ENCODE measurements around the gene CDCA7L. TPM values are rescaled to one million over a fixed set of nuclear protein-coding genes. Genes with fewer than 3 reads are reported as not detected.

The CDCA7L gene
- total and polyA plus RNA-seq, 4 donors: 2.2 to 22.6 (median 5.4) TPM

GRCh38 chr7:21965291-21965690 lies 19.6 kb upstream of the CDCA7L start:
- no peak overlapping the region for H3K4me3 ChIP-seq (ENCODE audit: low read depth in 1 of 3, low read length in 3 of 3)
- H3K27me3 ChIP-seq (ENCODE audit: control insufficient read depth in 4 of 4, insufficient read depth in 4 of 4, low read length in 3 of 4): no peaks in the 10 kb centered on the region
- no peak for TF ChIP-seq JUND (IDR thresholded peaks at IDR 0.05)
- TF ChIP-seq MAX (IDR thresholded peaks at IDR 0.05): no peak
- no peak for TF ChIP-seq YY1 (IDR thresholded peaks at IDR 0.05)
- TF ChIP-seq FOXA1 (IDR thresholded peaks at IDR 0.05): no peak
- no peak for TF ChIP-seq NR2F2 (IDR thresholded peaks at IDR 0.05)
- no peak for TF ChIP-seq HNF4A (conservative IDR thresholded peaks at IDR 0.05)
- no peak for TF ChIP-seq RXRA (IDR thresholded peaks at IDR 0.05)
- H3K9ac ChIP-seq (ENCODE audit: low read depth in 1 of 2, low read length in 2 of 2): no peak overlapping the region
- no peak for DNase-seq (ENCODE audit: low spot score)
- 65% methylated on average over 1 of the region's 1 CpG for WGBS
- no peaks in the 10 kb centered on the region for H3K36me3 ChIP-seq (ENCODE audit: control insufficient read depth in 4 of 4, insufficient read depth in 3 of 4, low read depth in 1 of 4, low read length in 3 of 4)
- no peak overlapping the region for H3K27ac ChIP-seq (ENCODE audit: low read depth in 1 of 2, low read length in 2 of 2)
- no peaks in the 10 kb centered on the region for H3K4me1 ChIP-seq (ENCODE audit: control insufficient read depth in 4 of 4, insufficient read depth in 4 of 4, low read length in 3 of 4)
- no peaks in the 10 kb centered on the region for H3K9me3 ChIP-seq (ENCODE audit: control insufficient read depth in 4 of 4, low read length in 3 of 4)

- TF ChIP-seq FOXA2 (IDR thresholded peaks at IDR 0.05) (no peak), YY1 (IDR thresholded peaks at IDR 0.05) (no peak), HNF4A (conservative IDR thresholded peaks at IDR 0.05) (no peak), REST (IDR thresholded peaks at IDR 0.05) (no peak), ATF3 (IDR thresholded peaks at IDR 0.05) (no peak), GABPA (IDR thresholded peaks at IDR 0.05 in 1 of 2, conservative IDR thresholded peaks at IDR 0.05 in 1 of 2) (no peak), JUND (IDR thresholded peaks at IDR 0.05) (no peak), SP1 (IDR thresholded peaks at IDR 0.05) (no peak), EGR1 (IDR thresholded peaks at IDR 0.05; ENCODE audit: low read depth in 2 of 2) (no peak), CTCF (IDR thresholded peaks at IDR 0.05; ENCODE audit: low read depth, low read length, missing input control) (no peak), NR2F2 (IDR thresholded peaks at IDR 0.05) (no peak), ZBTB33 (IDR thresholded peaks at IDR 0.05) (no peak), TAF1 (conservative IDR thresholded peaks at IDR 0.05) (no peak), HNF4G (IDR thresholded peaks at IDR 0.05) (no peak), FOXA1 (IDR thresholded peaks at IDR 0.05) (no peak), RXRA (IDR thresholded peaks at IDR 0.05) (no peak)
- Histone ChIP-seq H3K4me3 (ENCODE audit: low read depth in 1 of 3, low read length in 3 of 3) (no peak overlapping the region), H3K27me3 (ENCODE audit: control insufficient read depth in 4 of 4, insufficient read depth in 4 of 4, low read length in 3 of 4) (no peaks in the 10 kb centered on the region), H3K9ac (ENCODE audit: low read depth in 1 of 2, low read length in 2 of 2) (no peak overlapping the region), H3K4me1 (ENCODE audit: control insufficient read depth in 4 of 4, insufficient read depth in 4 of 4, low read length in 3 of 4) (no peaks in the 10 kb centered on the region), H3K27ac (ENCODE audit: low read depth in 1 of 2, low read length in 2 of 2) (no peak overlapping the region), H3K9me3 (ENCODE audit: control insufficient read depth in 4 of 4, low read length in 3 of 4) (no peaks in the 10 kb centered on the region), H3K36me3 (ENCODE audit: control insufficient read depth in 4 of 4, insufficient read depth in 3 of 4, low read depth in 1 of 4, low read length in 3 of 4) (no peaks in the 10 kb centered on the region)
- no peak for DNase-seq (ENCODE audit: low spot score)
- 54% methylated on average over 9 of the region's 9 CpGs for WGBS
These were observed 17.0 kb upstream of the CDCA7L start for GRCh38 chr7:21962677-21963076.

All from liver (tissue), 9 donors.